MM.1S (cell line): Measurements from ENCODE around the gene CRAT.
"Not testable (repeated sequence)": the region's sequence is repeated elsewhere in the genome, so short reads cannot be mapped to it uniquely, and the experiment has no call there.

Experiments used
- DNase-seq: peaks from one replicate; pipeline ENCODE4 v3.0.0-alpha.2; 2015
- H2AFZ ChIP-seq: fragments of 300-600 bp; sonication (generic); 2 replicates; pipeline ENCODE4 v1.6.0; 2016; ENCODE audit warnings: antibody characterized with exemption, low read length
- H3F3A ChIP-seq: fragments of 300-600 bp; sonication (generic); 2 replicates; pipeline ENCODE4 v1.6.1; 2016; ENCODE audit warnings: mild to moderate bottlenecking, antibody characterized with exemption, low read length, moderate library complexity, mixed read lengths; ENCODE audit not compliant: insufficient read depth
- H3K27ac ChIP-seq: fragments of 300-600 bp; sonication (generic); 2 replicates; pipeline ENCODE4 v1.5.1; 2016; ENCODE audit warnings: mild to moderate bottlenecking, low read length
- H3K27me3 ChIP-seq: fragments of 300-600 bp; sonication (generic); replicated peaks from 2 replicates; pipeline ENCODE4 v1.6.0; 2016; ENCODE audit warnings: low read length; ENCODE audit not compliant: insufficient read depth
- H3K36me3 ChIP-seq: fragments of 300-600 bp; sonication (generic); replicated peaks from 2 replicates; pipeline ENCODE4 v1.6.1; 2016; ENCODE audit warnings: mild to moderate bottlenecking, low read length, mixed read lengths; ENCODE audit not compliant: insufficient read depth
- H3K4me1 ChIP-seq: fragments of 300-600 bp; sonication (generic); 2 replicates; pipeline ENCODE4 v1.6.1; 2016; ENCODE audit warnings: low read length, mixed read lengths
- H3K4me2 ChIP-seq: fragments of 300-600 bp; sonication (generic); 2 replicates; pipeline ENCODE4 v1.6.0; 2016; ENCODE audit warnings: low read depth, low read length
- H3K4me3 ChIP-seq: fragments of 300-600 bp; sonication (generic); 2 replicates; pipeline ENCODE4 v1.5.1; 2016; ENCODE audit warnings: low read length, mixed read lengths
- H3K79me2 ChIP-seq: fragments of 300-600 bp; sonication (generic); 2 replicates; pipeline ENCODE4 v1.6.1; 2016; ENCODE audit warnings: mixed run types, low read length, mixed read lengths
- H3K9ac ChIP-seq: fragments of 300-600 bp; sonication (generic); 2 replicates; pipeline ENCODE4 v1.6.1; 2016; ENCODE audit warnings: low read length, mixed read lengths
- H3K9me2 ChIP-seq: fragments of 300-600 bp; sonication (generic); replicated peaks from 2 replicates; pipeline ENCODE4 v1.6.1; 2016; ENCODE audit warnings: mild to moderate bottlenecking, low read length, mixed read lengths; ENCODE audit not compliant: insufficient read depth
- H3K9me3 ChIP-seq: fragments of 300-600 bp; sonication (generic); replicated peaks from 2 replicates; pipeline ENCODE4 v1.6.1; 2016; ENCODE audit warnings: mild to moderate bottlenecking, low read length, mixed read lengths; ENCODE audit not compliant: insufficient read depth
- H4K20me1 ChIP-seq: fragments of 300-600 bp; sonication (generic); 2 replicates; pipeline ENCODE4 v1.6.1; 2016; ENCODE audit warnings: mild to moderate bottlenecking, low read length, moderate library complexity, mixed read lengths; ENCODE audit not compliant: insufficient read depth
- EZH2 ChIP-seq: fragments of 300-600 bp; sonication (generic); optimal IDR thresholded peaks from 2 replicates; pipeline ENCODE3; 2017; ENCODE audit warnings: low read depth, mild to moderate bottlenecking, antibody characterized with exemption, low read length, mixed read lengths
- EZH2phosphoT487 ChIP-seq: fragments of 300-600 bp; sonication (generic); IDR thresholded peaks from 2 replicates; pipeline ENCODE4 v1.6.1; 2018; ENCODE audit warnings: antibody characterized with exemption, low read length
- TF ChIP-seq, protein P1 (sequence below): fragments of 300-600 bp; sonication (generic); IDR thresholded peaks from 2 replicates; pipeline ENCODE4 v1.5.1; 2016; ENCODE audit warnings: antibody characterized with exemption, low read length, mixed read lengths

The CRAT gene

GRCh38 chr9:129118799-129119198 lies 8.2 kb upstream of the CRAT start:
- Histone ChIP-seq H2AFZ (no peak overlapping the region), H3K4me1 (no peaks in the 10 kb centered on the region), H3K9me2 (no peaks in the 10 kb centered on the region), H3K79me2 (peaks cover 62% of the 10 kb centered on the region), H4K20me1 (no peaks in the 10 kb centered on the region), H3K27me3 (no peaks in the 10 kb centered on the region), H3K4me2 (no peak overlapping the region), H3F3A (no peaks in the 10 kb centered on the region), H3K9ac (no peak overlapping the region), H3K36me3 (no peaks in the 10 kb centered on the region), H3K4me3 (no peak overlapping the region), H3K9me3 (no peaks in the 10 kb centered on the region), H3K27ac (no peak overlapping the region)
- TF ChIP-seq EZH2 (no peak), EZH2phosphoT487 (no peak)
- TF ChIP-seq, protein P1, sequence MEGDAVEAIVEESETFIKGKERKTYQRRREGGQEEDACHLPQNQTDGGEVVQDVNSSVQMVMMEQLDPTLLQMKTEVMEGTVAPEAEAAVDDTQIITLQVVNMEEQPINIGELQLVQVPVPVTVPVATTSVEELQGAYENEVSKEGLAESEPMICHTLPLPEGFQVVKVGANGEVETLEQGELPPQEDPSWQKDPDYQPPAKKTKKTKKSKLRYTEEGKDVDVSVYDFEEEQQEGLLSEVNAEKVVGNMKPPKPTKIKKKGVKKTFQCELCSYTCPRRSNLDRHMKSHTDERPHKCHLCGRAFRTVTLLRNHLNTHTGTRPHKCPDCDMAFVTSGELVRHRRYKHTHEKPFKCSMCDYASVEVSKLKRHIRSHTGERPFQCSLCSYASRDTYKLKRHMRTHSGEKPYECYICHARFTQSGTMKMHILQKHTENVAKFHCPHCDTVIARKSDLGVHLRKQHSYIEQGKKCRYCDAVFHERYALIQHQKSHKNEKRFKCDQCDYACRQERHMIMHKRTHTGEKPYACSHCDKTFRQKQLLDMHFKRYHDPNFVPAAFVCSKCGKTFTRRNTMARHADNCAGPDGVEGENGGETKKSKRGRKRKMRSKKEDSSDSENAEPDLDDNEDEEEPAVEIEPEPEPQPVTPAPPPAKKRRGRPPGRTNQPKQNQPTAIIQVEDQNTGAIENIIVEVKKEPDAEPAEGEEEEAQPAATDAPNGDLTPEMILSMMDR: no peak
- DNase-seq: no peak

GRCh38 chr9:129113645-129114304 lies 3.2 kb upstream of the CRAT start:
- Histone ChIP-seq H3K27ac (no peak overlapping the region), H3K4me2 (no peak overlapping the region), H3K36me3 (no peaks in the 10 kb centered on the region), H3K9me3 (no peaks in the 10 kb centered on the region), H2AFZ (no peak overlapping the region), H3F3A (no peaks in the 10 kb centered on the region), H3K9me2 (no peaks in the 10 kb centered on the region), H3K27me3 (no peaks in the 10 kb centered on the region), H4K20me1 (no peaks in the 10 kb centered on the region), H3K9ac (no peak overlapping the region), H3K4me1 (no peaks in the 10 kb centered on the region), H3K79me2 (peaks cover 72% of the 10 kb centered on the region), H3K4me3 (no peak overlapping the region)
- TF ChIP-seq EZH2 (no peak), EZH2phosphoT487 (no peak)
- TF ChIP-seq, protein P1: no peak
- DNase-seq: no peak

DNA sequence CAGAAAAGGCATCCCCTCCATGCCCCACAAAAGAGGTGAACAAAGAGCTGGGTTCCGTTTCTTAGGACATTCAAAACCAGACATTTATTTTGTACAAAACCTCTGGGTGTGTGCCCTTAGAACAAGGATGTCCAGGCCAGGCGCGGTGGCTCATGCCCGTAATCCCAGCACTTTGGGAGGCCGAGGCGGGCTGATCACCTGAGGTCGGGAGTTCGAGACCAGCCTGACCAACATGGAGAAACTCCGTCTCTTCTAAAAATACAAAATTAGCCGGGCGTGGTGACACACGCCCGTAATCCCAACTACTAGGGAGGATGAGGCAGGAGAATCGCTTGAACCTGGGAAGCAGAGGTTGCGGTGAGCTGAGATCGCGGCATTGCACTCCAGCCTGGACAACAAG lies 1.9 kb upstream of the CRAT start:
- Histone ChIP-seq H3K4me3 (peak overlapping the region; percentile 79), H3K79me2 (peaks cover 60% of the 10 kb centered on the region), H3K4me2 (peak overlapping the region; percentile 62)
- not testable (repeated sequence) for H3K9me2 ChIP-seq, DNase-seq, H3F3A ChIP-seq, H3K9ac ChIP-seq, H3K4me1 ChIP-seq, H4K20me1 ChIP-seq, H3K27ac ChIP-seq, H3K27me3 ChIP-seq, H3K9me3 ChIP-seq, H2AFZ ChIP-seq, H3K36me3 ChIP-seq

- no peaks in the 10 kb centered on the region for H3F3A ChIP-seq
- no peaks in the 10 kb centered on the region for H3K36me3 ChIP-seq
- peaks cover 51% of the 10 kb centered on the region for H3K79me2 ChIP-seq
- peak overlapping the region; percentile 75 for H3K9ac ChIP-seq
- peak; percentile 35 for DNase-seq
- H3K9me2 ChIP-seq: no peaks in the 10 kb centered on the region
- H3K27ac ChIP-seq: peak overlapping the region; percentile 81; the same call in 1 of the 2 replicates
- no peaks in the 10 kb centered on the region for H3K9me3 ChIP-seq
- peak overlapping the region; percentile 88 for H2AFZ ChIP-seq
- no peaks in the 10 kb centered on the region for H4K20me1 ChIP-seq
- peak overlapping the region; percentile 79 for H3K4me3 ChIP-seq
- no peaks in the 10 kb centered on the region for H3K4me1 ChIP-seq
- no peak for TF ChIP-seq EZH2phosphoT487
- no peak for TF ChIP-seq EZH2
- TF ChIP-seq, protein P1: no peak
- peaks cover 9% of the 10 kb centered on the region; the same call in 1 of the 2 replicates for H3K27me3 ChIP-seq
- peak overlapping the region; percentile 62 for H3K4me2 ChIP-seq
These were observed 1.0 kb upstream of the CRAT start for GRCh38 chr9:129111528-129112151.
